Stomach smooth muscle (tissue), 2 donors: Measurements from ENCODE around the gene NLGN1.

Experiments
- H3K27ac ChIP-seq: one replicate; pipeline ENCODE4 v1.7.0; 2013; ENCODE audit warnings: mild to moderate bottlenecking, low read length, inconsistent platforms
- H3K27me3 ChIP-seq, 2 donors: one replicate each; pipeline ENCODE4 v1.7.0; 2013; ENCODE audit warnings: low read length in 2 of 2; ENCODE audit not compliant: insufficient read depth in 2 of 2, control insufficient read depth in 1 of 2
- H3K36me3 ChIP-seq, 2 donors: one replicate each; pipeline ENCODE4 v1.7.0; 2013; ENCODE audit warnings: low read length in 2 of 2; ENCODE audit not compliant: control insufficient read depth in 2 of 2, insufficient read depth in 2 of 2
- H3K4me1 ChIP-seq: one replicate; pipeline ENCODE4 v1.7.0; 2013; ENCODE audit warnings: low read length; ENCODE audit not compliant: control insufficient read depth, insufficient read depth
- H3K4me3 ChIP-seq, 2 donors: one replicate each; pipeline ENCODE4 v1.7.0; 2013; ENCODE audit warnings: low read length in 2 of 2
- H3K9ac ChIP-seq, 2 donors: one replicate each; pipeline ENCODE4 v1.7.0; 2013; ENCODE audit warnings: low read length in 2 of 2, mild to moderate bottlenecking in 1 of 2
- H3K9me3 ChIP-seq, 2 donors: one replicate each; pipeline ENCODE4 v1.7.0; 2013; ENCODE audit warnings: low read length in 2 of 2; ENCODE audit not compliant: control insufficient read depth in 2 of 2
- donor health status: healthy.
- donor health status: Pancreatic carcinoma.

NLGN1 gene

GRCh38 chr3:174317005-174317404, 919.5 kb downstream of the NLGN1 start:
- Histone ChIP-seq H3K27me3 (no peaks in the 10 kb centered on the region), H3K4me1 (no peaks in the 10 kb centered on the region), H3K36me3 (no peaks in the 10 kb centered on the region), H3K9me3 (no peaks in the 10 kb centered on the region), H3K27ac (no peak overlapping the region), H3K4me3 (no peak overlapping the region), H3K9ac (no peak overlapping the region)

DNA sequence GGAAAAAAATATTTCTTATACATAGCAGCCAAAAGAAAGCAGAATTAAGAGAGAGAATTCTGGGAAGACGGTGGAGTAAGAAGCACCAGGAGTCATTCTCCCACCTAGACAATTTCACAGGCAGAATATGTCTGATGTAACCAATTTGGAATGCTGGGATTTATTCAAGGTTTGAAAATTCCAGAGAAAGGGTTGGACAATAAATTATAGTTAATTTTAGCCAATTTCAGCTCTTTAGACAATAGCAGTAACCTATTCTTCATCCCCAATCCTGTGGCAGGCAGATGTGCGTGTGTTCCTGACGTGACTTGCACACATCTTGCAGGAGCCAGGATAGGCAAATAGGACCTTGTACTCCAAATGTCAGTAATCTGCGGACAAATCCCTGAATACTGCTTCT, 920.6 kb downstream of the NLGN1 start:
- no peaks in the 10 kb centered on the region for H3K9me3 ChIP-seq
- no peaks in the 10 kb centered on the region for H3K36me3 ChIP-seq
- H3K9ac ChIP-seq, result no peak overlapping the region
- H3K27me3 ChIP-seq, result no peaks in the 10 kb centered on the region
- H3K4me3 ChIP-seq, result no peak overlapping the region
- no peaks in the 10 kb centered on the region for H3K4me1 ChIP-seq
- H3K27ac ChIP-seq, result no peak overlapping the region

- no peak overlapping the region for H3K4me3 ChIP-seq
- H3K4me1 ChIP-seq, result no peaks in the 10 kb centered on the region
- H3K27ac ChIP-seq, result no peak overlapping the region
- H3K36me3 ChIP-seq, result no peaks in the 10 kb centered on the region
- no peak overlapping the region for H3K9ac ChIP-seq
- H3K9me3 ChIP-seq, result no peaks in the 10 kb centered on the region
- no peaks in the 10 kb centered on the region for H3K27me3 ChIP-seq
Measured at GRCh38 chr3:174321548-174321947, 924.0 kb downstream of the NLGN1 start.

DNA sequence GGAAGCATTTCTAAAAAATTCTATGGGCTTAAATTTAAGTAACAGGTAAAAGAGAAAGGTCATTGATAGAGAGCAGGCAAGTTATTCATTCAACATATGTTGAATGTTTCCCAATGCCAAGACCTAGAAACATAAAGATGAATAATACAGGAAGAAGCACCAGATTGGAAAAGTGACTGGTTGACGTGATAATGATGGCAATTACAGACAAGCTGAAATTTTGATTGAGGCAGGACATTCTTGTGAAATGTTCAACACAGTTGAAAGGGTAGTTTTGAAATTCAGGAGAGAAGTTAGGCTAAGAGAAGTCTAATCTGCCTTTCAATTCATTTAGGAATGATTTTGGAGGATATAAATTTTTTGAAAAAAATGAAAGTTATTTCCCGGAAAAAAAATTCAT, 925.2 kb downstream of the NLGN1 start:
- no peaks in the 10 kb centered on the region for H3K9me3 ChIP-seq
- no peak overlapping the region for H3K27ac ChIP-seq
- H3K9ac ChIP-seq, result no peak overlapping the region
- H3K4me1 ChIP-seq, result no peaks in the 10 kb centered on the region
- no peaks in the 10 kb centered on the region for H3K36me3 ChIP-seq
- H3K4me3 ChIP-seq, result no peak overlapping the region
- H3K27me3 ChIP-seq, result no peaks in the 10 kb centered on the region

- no peaks in the 10 kb centered on the region for H3K9me3 ChIP-seq
- H3K36me3 ChIP-seq, result no peaks in the 10 kb centered on the region
- H3K9ac ChIP-seq, result no peak overlapping the region
- no peaks in the 10 kb centered on the region for H3K4me1 ChIP-seq
- no peak overlapping the region for H3K27ac ChIP-seq
- no peaks in the 10 kb centered on the region for H3K27me3 ChIP-seq
- H3K4me3 ChIP-seq, result no peak overlapping the region
Measured at GRCh38 chr3:174325171-174325570, 927.6 kb downstream of the NLGN1 start.

DNA sequence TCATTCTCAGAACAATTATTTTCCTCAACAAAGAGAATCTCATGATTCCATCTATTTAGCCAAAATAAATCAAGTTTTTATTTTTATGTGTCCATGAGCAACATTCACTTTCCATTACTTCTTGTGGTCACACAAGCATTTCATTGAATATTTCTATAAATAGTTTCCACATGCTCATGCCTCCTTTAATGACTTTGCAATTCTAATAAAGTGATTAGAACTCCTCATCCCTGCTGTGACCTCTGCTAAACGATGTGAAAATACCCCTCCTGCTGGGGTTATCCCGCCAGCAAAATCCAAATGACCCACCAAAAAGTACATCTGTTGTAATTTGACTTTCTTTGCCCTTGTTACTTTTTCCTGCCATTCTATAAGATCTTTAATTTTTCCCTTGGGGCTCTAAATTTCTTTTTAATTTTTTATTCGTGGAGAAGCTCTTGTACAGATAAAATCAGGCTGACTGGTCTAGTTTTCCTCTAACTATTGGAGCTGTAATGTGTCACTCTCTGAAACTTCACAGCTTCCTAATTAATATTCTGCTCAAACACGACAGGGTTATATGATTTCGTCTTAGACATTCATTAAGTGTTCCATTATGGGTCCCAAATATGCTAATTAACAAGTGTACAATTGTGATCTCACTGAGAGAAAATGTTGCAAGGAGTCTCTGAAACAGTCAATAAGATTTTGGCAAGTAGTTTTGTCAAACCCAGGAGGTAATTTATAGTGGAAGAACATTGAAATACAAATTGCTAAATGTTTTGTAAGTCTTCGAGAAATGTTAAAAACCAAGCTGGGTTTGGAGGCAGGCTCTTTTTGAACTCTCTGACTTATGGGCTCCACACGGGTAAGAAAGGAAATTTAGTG, 928.5 kb downstream of the NLGN1 start:
- Histone ChIP-seq H3K9ac (no peak overlapping the region), H3K36me3 (no peaks in the 10 kb centered on the region), H3K27ac (no peak overlapping the region), H3K4me3 (no peak overlapping the region), H3K27me3 (no peaks in the 10 kb centered on the region), H3K4me1 (no peaks in the 10 kb centered on the region), H3K9me3 (no peaks in the 10 kb centered on the region)

- no peaks in the 10 kb centered on the region for H3K27me3 ChIP-seq
- no peaks in the 10 kb centered on the region for H3K36me3 ChIP-seq
- no peak overlapping the region for H3K4me3 ChIP-seq
- H3K27ac ChIP-seq, result no peak overlapping the region
- no peak overlapping the region for H3K9ac ChIP-seq
- H3K4me1 ChIP-seq, result no peaks in the 10 kb centered on the region
- no peaks in the 10 kb centered on the region for H3K9me3 ChIP-seq
Measured at GRCh38 chr3:174329321-174329720, 931.8 kb downstream of the NLGN1 start.

GRCh38 chr3:174330303-174330702, 932.8 kb downstream of the NLGN1 start:
- no peaks in the 10 kb centered on the region for H3K4me1 ChIP-seq
- H3K36me3 ChIP-seq, result no peaks in the 10 kb centered on the region
- no peak overlapping the region for H3K9ac ChIP-seq
- no peak overlapping the region for H3K27ac ChIP-seq
- H3K9me3 ChIP-seq, result no peaks in the 10 kb centered on the region
- no peaks in the 10 kb centered on the region for H3K27me3 ChIP-seq
- H3K4me3 ChIP-seq, result no peak overlapping the region

GRCh38 chr3:174331095-174331800, 933.7 kb downstream of the NLGN1 start:
- Histone ChIP-seq H3K4me1 (no peaks in the 10 kb centered on the region), H3K27ac (no peak overlapping the region)

GRCh38 chr3:174332391-174332790, 934.8 kb downstream of the NLGN1 start:
- Histone ChIP-seq H3K9me3 (no peaks in the 10 kb centered on the region), H3K36me3 (no peaks in the 10 kb centered on the region), H3K27ac (no peak overlapping the region), H3K9ac (no peak overlapping the region), H3K27me3 (no peaks in the 10 kb centered on the region), H3K4me1 (no peaks in the 10 kb centered on the region), H3K4me3 (no peak overlapping the region)

More at GRCh38 chr3:174331095-174331800, 933.7 kb downstream of the NLGN1 start:
- Histone ChIP-seq H3K27me3 (no peaks in the 10 kb centered on the region), H3K4me3 (no peak overlapping the region), H3K36me3 (no peaks in the 10 kb centered on the region), H3K9me3 (no peaks in the 10 kb centered on the region), H3K9ac (no peak overlapping the region)

DNA sequence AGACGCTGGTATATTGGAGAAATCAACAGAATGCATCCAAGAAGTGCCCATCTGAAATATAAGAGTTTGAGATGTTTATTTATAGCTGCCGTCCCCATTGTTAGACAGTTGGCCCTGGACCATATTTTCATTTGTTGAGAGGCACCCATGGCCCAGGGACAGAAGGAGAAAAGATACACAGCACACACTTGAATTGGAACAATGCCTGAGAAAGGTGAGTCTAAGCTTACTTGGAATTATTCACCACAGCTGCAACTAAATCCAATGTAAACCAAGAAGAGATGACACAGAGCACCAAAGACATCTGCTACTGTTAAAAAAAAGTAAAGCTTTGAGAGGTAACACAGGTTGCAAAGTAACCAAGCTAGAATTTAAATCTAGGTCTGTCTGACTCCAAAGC, 936.1 kb downstream of the NLGN1 start:
- no peak overlapping the region for H3K9ac ChIP-seq
- no peaks in the 10 kb centered on the region for H3K9me3 ChIP-seq
- H3K4me3 ChIP-seq, result no peak overlapping the region
- H3K27ac ChIP-seq, result no peak overlapping the region
- H3K27me3 ChIP-seq, result no peaks in the 10 kb centered on the region
- no peaks in the 10 kb centered on the region for H3K36me3 ChIP-seq
- no peaks in the 10 kb centered on the region for H3K4me1 ChIP-seq
